ENCODE results near the gene RIF1.

GRCh38 chr2:151475071-151475470, 65.4 kb downstream of the RIF1 start:
- TF ChIP-seq CTCF (IDR thresholded peaks at IDR 0.05) (no peak), POLR2AphosphoS5 (IDR thresholded peaks at IDR 0.05) (no peak), POLR2A (IDR thresholded peaks at IDR 0.05; ENCODE audit: low read depth) (no peak), EP300 (IDR thresholded peaks at IDR 0.05) (no peak)

Measured in esophagus muscularis mucosa (tissue), 4 donors.